Mesenchymal stem cell (in vitro differentiated cells and primary cell): ENCODE measurements around the gene HNF4A.

Source experiments
- DNase-seq: peaks from one replicate; pipeline ENCODE4 v3.0.0-alpha.2; 2013
- H2AFZ ChIP-seq: one replicate; pipeline ENCODE4 v1.6.1; 2013; ENCODE audit warnings: low read depth, mild to moderate bottlenecking, control low read depth, inconsistent platforms, low read length, moderate library complexity
- H2AK5ac ChIP-seq: 2 replicates; pipeline ENCODE4 v1.6.1; 2013; ENCODE audit warnings: low read length, moderate library complexity, mild to moderate bottlenecking, inconsistent platforms; ENCODE audit not compliant: severe bottlenecking
- H2BK120ac ChIP-seq: one replicate; pipeline ENCODE4 v1.6.1; 2013; ENCODE audit warnings: low read depth, mild to moderate bottlenecking, inconsistent platforms, low read length, moderate library complexity
- H2BK12ac ChIP-seq, 2 experiments: one replicate each; pipeline ENCODE4 v1.6.1; 2013; ENCODE audit warnings: inconsistent platforms in 2 of 2, low read length in 2 of 2, mild to moderate bottlenecking in 2 of 2, moderate library complexity in 2 of 2, control low read depth in 1 of 2
- H2BK15ac ChIP-seq: one replicate; pipeline ENCODE4 v1.6.1; 2013; ENCODE audit warnings: mild to moderate bottlenecking, low read depth, inconsistent platforms; ENCODE audit not compliant: poor library complexity, severe bottlenecking
- H2BK5ac ChIP-seq: 2 replicates; pipeline ENCODE4 v1.6.1; 2013; ENCODE audit warnings: low read depth, mild to moderate bottlenecking, low read length, control low read depth, inconsistent platforms; ENCODE audit not compliant: poor library complexity, severe bottlenecking
- H3K14ac ChIP-seq, 2 experiments: one replicate each; pipeline ENCODE4 v1.6.1; 2013; ENCODE audit warnings: inconsistent platforms in 2 of 2, low read length in 2 of 2, control low read depth in 1 of 2, mild to moderate bottlenecking in 1 of 2, moderate library complexity in 1 of 2
- H3K18ac ChIP-seq, 2 experiments: one replicate each; pipeline ENCODE4 v1.6.1; 2013; ENCODE audit warnings: inconsistent platforms in 2 of 2, low read length in 2 of 2, control low read depth in 1 of 2, low read depth in 1 of 2, mild to moderate bottlenecking in 1 of 2
- H3K23ac ChIP-seq, 2 experiments: one replicate each; pipeline ENCODE4 v1.6.1; 2013; ENCODE audit warnings: inconsistent platforms in 2 of 2, low read length in 2 of 2, mild to moderate bottlenecking in 2 of 2, moderate library complexity in 2 of 2, control low read depth in 1 of 2
- H3K27ac ChIP-seq: 2 replicates; pipeline ENCODE4 v1.5.1; 2013; ENCODE audit warnings: mild to moderate bottlenecking, moderate library complexity, low read length, control low read depth, inconsistent platforms; ENCODE audit not compliant: poor library complexity, severe bottlenecking
- H3K27me3 ChIP-seq, 2 experiments: 2 replicates each; pipeline versions ENCODE4 v1.6.1 to v1.7.0; 2013; ENCODE audit warnings: low read length in 2 of 2, mild to moderate bottlenecking in 2 of 2, moderate library complexity in 2 of 2, control low read depth in 1 of 2, inconsistent platforms in 1 of 2; ENCODE audit not compliant: control insufficient read depth in 1 of 2, insufficient read depth in 1 of 2
- H3K36me3 ChIP-seq, 2 experiments: 2 replicates each; pipeline versions ENCODE4 v1.6.1 to v1.7.0; 2013; ENCODE audit warnings: low read length in 2 of 2, control low read depth in 1 of 2, inconsistent platforms in 1 of 2, low read depth in 1 of 2, mild to moderate bottlenecking in 1 of 2; ENCODE audit not compliant: insufficient read depth in 2 of 2, control insufficient read depth in 1 of 2
- H3K4ac ChIP-seq, 2 experiments: one replicate each; pipeline ENCODE4 v1.6.1; 2013; ENCODE audit warnings: inconsistent platforms in 2 of 2, low read length in 2 of 2, mild to moderate bottlenecking in 2 of 2, moderate library complexity in 2 of 2, control low read depth in 1 of 2, low read depth in 1 of 2
- H3K4me1 ChIP-seq: 2 replicates; pipeline ENCODE4 v1.6.1; 2013; ENCODE audit warnings: low read depth, low read length, control low read depth; ENCODE audit not compliant: control insufficient read depth, insufficient read depth
- H3K4me2 ChIP-seq: 2 replicates; pipeline ENCODE4 v1.6.1; 2013; ENCODE audit warnings: low read length, mild to moderate bottlenecking, inconsistent platforms; ENCODE audit not compliant: poor library complexity, severe bottlenecking
- H3K4me3 ChIP-seq, 2 experiments: 2 replicates each; pipeline versions ENCODE4 v1.5.1 to v1.7.0; 2013; ENCODE audit warnings: low read length in 2 of 2, mild to moderate bottlenecking in 2 of 2, control low read depth in 1 of 2, low read depth in 1 of 2; ENCODE audit not compliant: insufficient read depth in 1 of 2
- H3K79me1 ChIP-seq: replicated peaks from 2 replicates; pipeline ENCODE4 v1.6.1; 2013; ENCODE audit warnings: mild to moderate bottlenecking, control low read depth, low read length, inconsistent platforms; ENCODE audit not compliant: poor library complexity, severe bottlenecking
- H3K9ac ChIP-seq: 2 replicates; pipeline ENCODE4 v1.7.0; 2013; ENCODE audit warnings: mild to moderate bottlenecking, low read length, moderate library complexity
- H3K9me3 ChIP-seq: 2 replicates; pipeline ENCODE4 v1.7.0; 2013; ENCODE audit warnings: mild to moderate bottlenecking, low read length; ENCODE audit not compliant: control insufficient read depth
- H4K8ac ChIP-seq: one replicate; pipeline ENCODE4 v1.6.1; 2013; ENCODE audit warnings: inconsistent platforms, mild to moderate bottlenecking, low read length, moderate library complexity
- H4K91ac ChIP-seq: one replicate; pipeline ENCODE4 v1.6.1; 2013; ENCODE audit warnings: mild to moderate bottlenecking, low read length, inconsistent platforms
- WGBS: methylation state at CpG from one replicate; pipeline ENCODE4 v1.1.7; 2013; ENCODE audit warnings: mixed read lengths; 5-methylcytosine and 5-hydroxymethylcytosine counted together

HNF4A gene

GRCh38 chr20:44430270-44431065 is 75.0 kb downstream of the HNF4A start:
- no peak overlapping the region for H2AFZ ChIP-seq
- no peak overlapping the region for H2BK12ac ChIP-seq
- no peak overlapping the region for H2AK5ac ChIP-seq
- no peak overlapping the region for H3K4ac ChIP-seq
- H3K4me3 ChIP-seq: no peak overlapping the region
- H3K4me1 ChIP-seq: no peaks in the 10 kb centered on the region
- H3K14ac ChIP-seq: peak overlapping the region in 1 of 2 experiments; percentile 44
- no peak overlapping the region for H3K27ac ChIP-seq
- no peaks in the 10 kb centered on the region for H3K79me1 ChIP-seq
- WGBS: 74% methylated on average over 5 of the region's 7 CpGs
- H2BK120ac ChIP-seq: no peak overlapping the region
- H3K27me3 ChIP-seq: peaks cover 17 to 83% of the 10 kb centered on the region in 2 experiments
- H3K9me3 ChIP-seq: no peaks in the 10 kb centered on the region
- no peak for DNase-seq
- no peak overlapping the region for H3K9ac ChIP-seq
- H2BK5ac ChIP-seq: no peak overlapping the region
- no peak overlapping the region for H4K8ac ChIP-seq
- H3K23ac ChIP-seq: no peak overlapping the region
- H2BK15ac ChIP-seq: no peak overlapping the region
- H3K18ac ChIP-seq: no peak overlapping the region
- H3K4me2 ChIP-seq: no peak overlapping the region
- H3K36me3 ChIP-seq: no peaks in the 10 kb centered on the region
- H4K91ac ChIP-seq: no peak overlapping the region

- no peak overlapping the region for H3K18ac ChIP-seq
- no peak overlapping the region for H3K23ac ChIP-seq
- no peaks in the 10 kb centered on the region for H3K36me3 ChIP-seq
- H3K4me3 ChIP-seq: no peak overlapping the region
- no peak overlapping the region for H4K91ac ChIP-seq
- peaks cover 17 to 76% of the 10 kb centered on the region in 2 experiments for H3K27me3 ChIP-seq
- H3K79me1 ChIP-seq: no peaks in the 10 kb centered on the region
- no peak overlapping the region for H3K4ac ChIP-seq
- H4K8ac ChIP-seq: no peak overlapping the region
- no peak overlapping the region for H3K9ac ChIP-seq
- H3K4me1 ChIP-seq: no peaks in the 10 kb centered on the region
- no peak overlapping the region for H2BK12ac ChIP-seq
- H2BK5ac ChIP-seq: no peak overlapping the region
- H2BK15ac ChIP-seq: no peak overlapping the region
- H3K27ac ChIP-seq: no peak overlapping the region
- WGBS: 76% methylated on average over 3 of the region's 4 CpGs
- no peak for DNase-seq
- H3K14ac ChIP-seq: no peak overlapping the region
- no peak overlapping the region for H2AK5ac ChIP-seq
- H3K9me3 ChIP-seq: no peaks in the 10 kb centered on the region
- no peak overlapping the region for H2AFZ ChIP-seq
- no peak overlapping the region for H2BK120ac ChIP-seq
- no peak overlapping the region for H3K4me2 ChIP-seq
Observed at GRCh38 chr20:44431118-44431501, 75.6 kb downstream of the HNF4A start.

- H2BK120ac ChIP-seq: no peak overlapping the region
- H4K91ac ChIP-seq: no peak overlapping the region
- no peak overlapping the region for H2BK15ac ChIP-seq
- H3K36me3 ChIP-seq: no peaks in the 10 kb centered on the region
- H3K4ac ChIP-seq: no peak overlapping the region
- H3K18ac ChIP-seq: no peak overlapping the region
- 81% methylated on average over 7 of the region's 11 CpGs for WGBS
- no peak overlapping the region for H3K14ac ChIP-seq
- H3K4me1 ChIP-seq: no peaks in the 10 kb centered on the region
- H2BK12ac ChIP-seq: no peak overlapping the region
- no peak overlapping the region for H2AK5ac ChIP-seq
- no peak overlapping the region for H3K9ac ChIP-seq
- no peak overlapping the region for H3K27ac ChIP-seq
- no peaks in the 10 kb centered on the region for H3K79me1 ChIP-seq
- DNase-seq: no peak
- no peak overlapping the region for H3K23ac ChIP-seq
- H3K9me3 ChIP-seq: no peaks in the 10 kb centered on the region
- H4K8ac ChIP-seq: no peak overlapping the region
- peaks cover 17 to 71% of the 10 kb centered on the region in 2 experiments for H3K27me3 ChIP-seq
- H2AFZ ChIP-seq: no peak overlapping the region
- no peak overlapping the region for H2BK5ac ChIP-seq
- no peak overlapping the region for H3K4me2 ChIP-seq
- H3K4me3 ChIP-seq: no peak overlapping the region
Observed at GRCh38 chr20:44431502-44432234, 76.2 kb downstream of the HNF4A start.
